ENCODE measurements around the gene PDHX.

Gene PDHX

DNA sequence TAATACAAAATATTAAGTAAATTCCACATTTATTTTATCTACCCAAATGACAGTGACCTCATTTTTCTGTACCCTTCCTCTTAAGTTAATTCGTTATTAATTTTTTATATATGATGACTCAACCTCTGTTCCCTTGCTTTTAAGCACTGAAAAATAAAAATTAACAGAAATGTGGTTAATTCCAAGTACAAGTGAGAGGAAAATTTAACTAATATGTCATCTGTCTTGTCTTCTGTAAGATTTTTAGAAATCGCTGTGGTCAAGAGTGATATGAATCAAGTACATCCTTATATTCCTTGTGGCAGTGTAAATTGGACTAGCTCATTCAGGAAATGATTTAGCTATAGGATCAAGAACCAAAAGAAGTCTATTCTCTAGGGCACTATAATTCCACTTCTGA is 74.5 kb downstream of the PDHX start:
- DNase-seq (ENCODE audit: low read depth): no peak

DNA sequence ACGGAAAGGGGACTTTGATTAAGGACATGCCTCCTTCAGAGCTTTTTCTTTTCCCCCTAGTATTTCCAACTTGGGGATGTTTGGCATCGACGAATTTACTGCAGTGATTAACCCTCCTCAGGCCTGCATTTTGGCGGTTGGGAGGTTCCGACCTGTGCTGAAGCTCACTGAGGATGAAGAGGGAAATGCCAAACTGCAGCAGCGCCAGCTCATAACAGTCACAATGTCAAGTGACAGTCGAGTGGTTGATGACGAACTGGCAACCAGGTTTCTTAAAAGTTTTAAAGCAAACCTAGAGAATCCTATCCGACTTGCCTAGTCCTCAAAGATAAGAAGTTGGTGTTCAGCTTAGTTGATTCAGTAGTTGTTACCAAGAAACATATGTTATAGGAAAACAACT is 78.4 kb downstream of the PDHX start:
- DNase-seq (ENCODE audit: low read depth): no peak

DNA sequence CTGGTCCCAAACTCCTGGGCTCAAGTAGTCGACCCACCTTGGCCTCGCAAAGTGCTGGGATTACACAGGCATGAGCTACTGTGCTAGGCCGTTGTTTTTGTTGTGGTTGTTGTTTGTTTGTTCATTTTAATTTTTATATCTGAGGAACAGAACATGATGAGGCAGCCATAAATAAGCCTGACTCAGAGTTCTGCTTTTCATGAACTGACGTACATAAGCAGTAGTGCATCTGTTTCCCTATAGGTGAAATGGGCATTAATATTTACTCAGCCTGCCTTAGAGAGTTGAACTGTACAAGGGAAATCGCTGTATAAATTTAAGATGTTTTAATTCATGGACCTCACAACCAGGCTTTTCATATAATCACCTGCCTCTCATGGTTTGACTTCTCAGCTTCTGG is 80.5 kb downstream of the PDHX start:
- DNase-seq (ENCODE audit: low read depth): no peak

- DNase-seq (ENCODE audit: low read depth): no peak
Measured at GRCh38 chr11:34997952-34998528, 81.6 kb downstream of the PDHX start.

- DNase-seq (ENCODE audit: low read depth): no peak
Measured at GRCh38 chr11:34999453-34999852, 83.0 kb downstream of the PDHX start.

GRCh38 chr11:35003186-35003585 is 86.8 kb downstream of the PDHX start:
- no peak for DNase-seq (ENCODE audit: low read depth)

DNA sequence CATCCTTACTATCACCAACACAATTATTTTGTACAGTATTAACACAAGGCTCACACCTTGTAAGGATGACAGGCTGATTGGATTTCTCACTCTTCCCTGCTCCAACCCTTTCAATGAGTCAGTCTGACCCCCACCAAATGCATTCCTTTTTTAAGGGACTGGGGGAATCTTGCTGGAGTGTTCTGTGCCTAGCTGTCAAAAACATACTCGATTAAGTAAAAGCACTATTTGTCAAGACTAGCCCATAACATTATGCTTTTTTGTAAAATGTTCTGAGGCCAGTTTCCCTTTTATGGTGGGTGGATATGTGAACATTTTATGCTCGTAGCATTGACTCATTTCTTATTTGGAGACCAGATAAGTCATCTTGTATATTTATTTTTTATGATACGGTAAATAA is 87.2 kb downstream of the PDHX start:
- no peak for DNase-seq (ENCODE audit: low read depth)

DNA sequence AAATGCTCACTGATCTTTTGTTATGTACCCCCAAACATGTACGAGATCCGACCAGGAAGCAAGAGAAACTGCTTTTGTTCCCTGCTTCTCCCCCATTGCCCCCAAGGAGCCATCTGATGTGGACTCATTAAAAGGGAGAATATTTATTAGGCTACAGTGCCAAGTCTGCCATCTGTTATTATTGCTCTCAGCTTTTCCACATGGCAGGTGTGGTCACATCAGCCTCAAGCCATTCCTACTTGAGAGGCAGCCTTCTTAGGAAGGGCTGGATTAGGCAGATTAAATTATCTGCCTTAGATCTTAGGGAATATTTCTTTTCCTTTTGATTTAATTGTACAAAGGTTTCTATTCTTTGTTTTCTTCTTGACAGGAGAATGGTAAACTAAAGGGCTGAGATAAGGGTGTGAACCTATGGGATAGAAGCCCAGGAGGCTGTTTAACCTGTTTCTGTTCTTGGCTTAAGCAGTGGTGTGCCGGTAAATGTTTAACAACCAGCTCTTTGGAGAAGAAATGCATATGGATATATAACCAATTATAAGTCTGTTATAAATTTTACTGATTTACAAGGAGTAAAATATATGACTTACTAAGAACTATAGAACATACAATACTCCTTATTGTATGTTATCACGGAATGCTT is 88.8 kb downstream of the PDHX start:
- no peak for DNase-seq (ENCODE audit: low read depth)

- no peak for DNase-seq (ENCODE audit: low read depth)
Measured at GRCh38 chr11:35006389-35007128, 90.1 kb downstream of the PDHX start.

DNA sequence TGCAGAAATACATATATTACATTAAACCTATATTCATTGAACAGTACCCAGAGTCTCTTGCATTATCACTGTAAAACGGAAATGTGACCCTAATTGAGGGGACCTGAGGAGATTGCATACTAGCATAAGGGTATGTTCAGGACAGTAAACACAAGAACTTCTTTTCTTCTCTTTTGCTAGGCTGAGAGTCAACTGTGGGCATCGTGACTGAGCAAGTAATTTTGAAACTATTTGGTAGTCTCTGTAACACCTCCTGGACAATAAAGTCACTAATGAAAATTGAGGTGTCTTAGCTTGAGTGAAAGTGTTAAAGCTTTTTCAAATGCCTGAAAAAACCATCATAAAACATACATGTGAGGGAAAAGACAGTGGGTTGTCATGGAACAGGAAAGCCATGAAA is 90.9 kb downstream of the PDHX start:
- DNase-seq (ENCODE audit: low read depth): no peak

GRCh38 chr11:35009191-35009943 is 92.9 kb downstream of the PDHX start:
- DNase-seq (ENCODE audit: low read depth): no peak

DNA sequence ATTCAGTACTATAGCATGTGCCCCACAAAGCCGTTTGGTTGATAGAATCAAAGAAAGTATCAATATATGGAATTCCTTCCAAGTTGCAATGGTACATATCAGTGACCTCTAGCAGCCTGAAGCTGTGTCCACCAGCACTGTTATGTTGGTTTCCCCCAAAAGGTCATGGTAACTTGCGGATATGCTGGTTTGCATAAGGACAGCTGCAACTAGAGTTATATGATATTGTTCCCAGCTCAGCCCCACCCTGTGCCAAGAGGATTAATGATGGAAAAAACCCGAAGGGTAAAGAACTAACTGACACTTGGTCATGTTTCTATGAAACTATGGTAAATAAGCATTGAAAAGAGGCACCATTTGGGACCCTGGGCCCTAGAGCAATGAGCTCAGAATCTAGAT is 93.5 kb downstream of the PDHX start:
- DNase-seq (ENCODE audit: low read depth): no peak

DNA sequence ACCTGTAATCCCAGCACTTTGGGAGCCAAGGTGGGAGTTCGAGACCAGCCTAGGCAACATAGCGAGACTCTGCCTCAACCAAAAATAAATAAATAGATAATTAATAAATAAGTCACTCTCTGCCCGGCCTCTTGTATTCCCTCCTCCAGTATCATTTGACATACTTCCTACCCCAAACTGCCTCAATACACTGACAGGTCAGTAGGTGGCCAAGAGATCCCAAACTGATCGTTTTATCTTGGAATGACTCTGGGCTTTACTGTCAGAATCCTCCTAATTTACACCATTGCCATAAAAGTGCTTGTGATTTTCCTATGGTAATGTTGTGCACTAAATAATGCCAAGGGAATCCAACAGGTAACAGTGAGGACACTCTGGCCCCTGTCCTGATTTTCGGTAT is 94.2 kb downstream of the PDHX start:
- DNase-seq (ENCODE audit: low read depth): no peak

DNA sequence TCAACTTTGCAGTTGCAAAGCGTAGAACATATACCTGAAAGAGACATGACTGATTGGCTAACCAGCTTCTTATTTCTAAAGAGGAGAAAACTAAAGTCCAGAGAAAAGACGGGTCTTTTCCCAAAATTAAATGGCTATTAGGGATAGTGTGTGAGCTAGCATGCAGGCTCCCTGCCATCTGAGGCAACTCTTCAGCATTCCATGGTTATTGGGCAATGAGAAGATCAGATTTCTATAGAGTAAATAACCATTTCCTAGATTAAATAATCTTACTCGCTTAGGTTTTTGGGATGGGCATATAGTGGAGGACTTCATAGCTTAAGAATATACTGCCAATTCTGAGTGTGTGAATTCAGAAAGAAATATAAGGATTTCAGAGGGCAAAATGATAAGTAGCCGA is 95.0 kb downstream of the PDHX start:
- no peak for DNase-seq (ENCODE audit: low read depth)

DNA sequence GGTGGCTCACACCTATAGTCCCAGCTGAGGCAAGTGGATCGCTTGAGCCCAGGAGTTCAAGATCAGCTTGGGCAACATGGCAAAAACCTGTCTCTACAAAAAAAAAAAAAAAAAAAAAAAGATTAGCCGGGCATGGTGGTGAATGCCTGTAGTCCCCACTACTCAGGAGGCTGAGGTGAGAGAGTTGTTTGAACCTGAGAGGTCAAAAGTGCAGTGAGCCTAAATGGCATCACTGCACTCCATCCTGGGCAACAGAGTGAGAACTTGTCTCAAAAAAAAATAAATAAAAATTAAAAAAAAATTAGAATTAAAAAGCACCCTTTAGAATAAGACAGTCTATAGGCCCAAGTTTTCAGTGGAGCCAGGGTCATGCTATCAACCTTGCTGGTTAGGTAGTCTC is 95.5 kb downstream of the PDHX start:
- no peak for DNase-seq (ENCODE audit: low read depth)

DNA sequence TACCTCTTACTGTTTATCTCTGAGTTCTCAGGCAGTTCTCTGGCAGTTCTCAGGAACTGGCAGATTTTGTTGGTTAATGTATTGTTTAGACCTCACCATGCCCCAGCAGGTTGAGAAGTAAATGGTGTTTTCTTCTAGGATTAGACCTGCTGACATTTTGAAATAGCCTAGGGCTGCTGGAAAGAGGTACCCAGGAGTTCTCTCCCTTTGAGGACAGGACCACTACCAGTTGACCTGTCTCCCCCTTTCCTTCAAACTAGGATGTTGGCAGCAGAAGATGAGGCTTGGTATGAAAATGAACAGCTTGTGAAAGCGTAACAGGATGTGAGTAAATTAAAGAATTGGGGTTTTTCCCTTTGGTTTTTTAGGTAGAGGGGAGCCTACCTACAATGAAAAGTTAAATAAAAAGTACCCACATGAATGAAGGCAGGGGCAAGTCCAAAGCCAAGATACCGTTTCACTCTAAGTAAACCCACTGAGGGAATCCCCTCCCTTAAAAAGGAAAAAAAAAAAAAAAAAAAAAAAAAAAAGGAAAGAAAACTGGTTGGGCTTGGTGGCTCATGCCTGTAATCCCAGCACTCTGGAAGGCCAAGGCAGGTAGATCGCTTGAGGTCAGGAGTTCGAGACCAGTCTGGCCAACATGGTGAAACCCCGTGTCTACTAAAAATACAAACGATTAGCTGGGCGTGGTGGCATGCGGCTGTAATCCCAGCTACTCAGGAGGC is 96.2 kb downstream of the PDHX start:
- no peak for DNase-seq (ENCODE audit: low read depth)

GRCh38 chr11:35013514-35014233 is 97.3 kb downstream of the PDHX start:
- no peak for DNase-seq (ENCODE audit: low read depth)

GRCh38 chr11:35014346-35014745 is 97.9 kb downstream of the PDHX start:
- no peak for DNase-seq (ENCODE audit: low read depth)

- no peak for DNase-seq (ENCODE audit: low read depth)
Measured at GRCh38 chr11:35015621-35016387, 99.4 kb downstream of the PDHX start.

DNA sequence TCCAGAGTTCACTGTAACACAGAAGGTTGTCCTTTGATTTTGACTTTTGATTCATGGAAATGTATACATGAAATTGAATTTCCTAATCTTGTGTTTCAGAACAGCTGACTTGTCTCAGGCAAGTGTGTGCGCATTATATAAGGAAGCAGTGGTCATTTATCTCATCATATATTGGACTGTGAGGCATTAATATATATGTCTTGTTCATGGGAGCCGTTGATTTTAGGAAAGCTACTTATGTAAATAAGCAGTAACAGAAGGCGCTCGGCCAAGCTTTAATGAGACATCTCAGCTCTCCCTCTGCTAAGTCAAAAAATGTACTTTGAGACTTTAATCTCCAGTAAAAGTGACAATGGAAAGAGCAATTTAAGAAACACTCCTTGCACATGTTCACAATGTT is 100.5 kb downstream of the PDHX start:
- DNase-seq (ENCODE audit: low read depth): no peak
